H1 (cell line): Measurements from ENCODE around the gene NKPD1. TPM values are rescaled to one million over a fixed set of nuclear protein-coding genes. Genes with fewer than 3 reads are reported as not detected.

Source experiments
- CTCF ChIA-PET: fragments of 300-600 bp; sonication (Branson Sonifier 250); formaldehyde crosslinking; loops from one replicate; lab custom pipeline; 2021; ENCODE audit not compliant: partially characterized antibody; lab: Charles Lee
- POLR2A ChIA-PET: fragments of 300-600 bp; sonication (Branson Sonifier 250); formaldehyde crosslinking; loops from one replicate; lab custom pipeline; 2021; ENCODE audit warnings: inconsistent platforms; ENCODE audit not compliant: partially characterized antibody; lab: Charles Lee
- DNase-seq, 2 experiments: peaks; one replicate each; pipeline versions ENCODE4 v3.0.0 to v3.0.0-alpha.2; 2010 to 2022; ENCODE audit warnings: low spot score in 2 of 2, low read depth in 1 of 2, mixed read lengths in 1 of 2
- FAIRE-seq: peaks from 2 replicates; lab custom pipeline; 2011; peaks lifted over from hg19 to GRCh38; lab: Jason Lieb, UNC
- H2AFZ ChIP-seq: 2 replicates; pipeline ENCODE4 v1.8.1; 2012; ENCODE audit warnings: low read length, inconsistent platforms
- H2AK5ac ChIP-seq: 2 replicates; pipeline ENCODE4 v1.6.1; 2013; ENCODE audit warnings: low read depth, low read length
- H2BK120ac ChIP-seq: replicated peaks from 2 replicates; pipeline ENCODE3; 2013; ENCODE audit warnings: low read depth, low read length, inconsistent platforms
- H2BK12ac ChIP-seq: 2 replicates; pipeline ENCODE4 v1.6.1; 2013; ENCODE audit warnings: low read depth, low read length
- H2BK15ac ChIP-seq: 2 replicates; pipeline ENCODE4 v1.6.1; 2013; ENCODE audit warnings: low read length
- H2BK20ac ChIP-seq: 2 replicates; pipeline ENCODE4 v1.6.1; 2013; ENCODE audit warnings: low read length
- H2BK5ac ChIP-seq: 2 replicates; pipeline ENCODE4 v1.6.1; 2013; ENCODE audit warnings: low read depth, low read length
- H3K14ac ChIP-seq: 2 replicates; pipeline ENCODE4 v1.6.1; 2013; ENCODE audit warnings: inconsistent platforms; ENCODE audit not compliant: insufficient read length
- H3K18ac ChIP-seq: 2 replicates; pipeline ENCODE4 v1.6.1; 2013; ENCODE audit warnings: low read length; ENCODE audit errors: extremely low read depth
- H3K23ac ChIP-seq: 2 replicates; pipeline ENCODE4 v1.6.1; 2013; ENCODE audit warnings: inconsistent platforms; ENCODE audit not compliant: insufficient read length
- H3K23me2 ChIP-seq: 2 replicates; pipeline ENCODE4 v1.6.1; 2013; ENCODE audit warnings: low read depth, low read length
- H3K27ac ChIP-seq: 2 replicates; pipeline ENCODE4 v1.6.1; 2011; ENCODE audit warnings: low read depth, low read length, inconsistent platforms
- H3K27me3 ChIP-seq, 4 experiments: replicated peaks in 1 of 4; 1 replicate in 1 of 4; 2 replicates in 3 of 4; pipeline versions ENCODE4 v1.6.1 to v1.8.1; 2011 to 2013; ENCODE audit warnings: low read length in 3 of 4, mild to moderate bottlenecking in 3 of 4, inconsistent platforms in 2 of 4, mixed read lengths in 2 of 4, moderate library complexity in 1 of 4; ENCODE audit not compliant: control insufficient read depth in 3 of 4, insufficient read depth in 3 of 4; ENCODE audit errors: extremely low read depth in 1 of 4
- H3K36me3 ChIP-seq, 4 experiments: 2 replicates each; pipeline versions ENCODE4 v1.6.1 to v1.8.1; 2011 to 2013; ENCODE audit warnings: mild to moderate bottlenecking in 4 of 4, low read length in 3 of 4, moderate library complexity in 2 of 4, control low read depth in 1 of 4, inconsistent platforms in 1 of 4; ENCODE audit not compliant: insufficient read depth in 4 of 4, control insufficient read depth in 2 of 4
- H3K4ac ChIP-seq: replicated peaks from 2 replicates; pipeline ENCODE3; 2013; ENCODE audit warnings: low read length, low read depth, mixed read lengths, inconsistent platforms; ENCODE audit not compliant: insufficient read length
- H3K4me1 ChIP-seq, 4 experiments: replicated peaks in 1 of 4; 1 replicate in 1 of 4; 2 replicates in 3 of 4; pipeline versions ENCODE4 v1.6.1 to v1.8.1; 2011 to 2013; ENCODE audit warnings: low read length in 3 of 4, inconsistent platforms in 2 of 4, mixed read lengths in 1 of 4; ENCODE audit not compliant: insufficient read depth in 4 of 4, control insufficient read depth in 3 of 4
- H3K4me2 ChIP-seq, 2 experiments: 2 replicates each; pipeline versions ENCODE4 v1.6.1 to v1.8.1; 2011 to 2013; ENCODE audit warnings: low read depth in 2 of 2, low read length in 2 of 2, control low read depth in 1 of 2, inconsistent platforms in 1 of 2, mild to moderate bottlenecking in 1 of 2; ENCODE audit not compliant: insufficient read depth in 1 of 2
- H3K4me3 ChIP-seq, 4 experiments: fragments of 200-600, 300-600 bp in 1 of 4; sonication (generic), shearing (Covaris generic), sonication (Bioruptor Twin) in 1 of 4; 2 replicates each; pipeline versions ENCODE4 v1.5.1 to v1.8.1; 2011 to 2016; ENCODE audit warnings: low read length in 4 of 4, low read depth in 3 of 4, control low read depth in 2 of 4, inconsistent platforms in 2 of 4, mild to moderate bottlenecking in 2 of 4, mixed read lengths in 1 of 4, moderate library complexity in 1 of 4; ENCODE audit not compliant: insufficient read depth in 2 of 4; ENCODE audit errors: extremely low read depth in 1 of 4
- H3K56ac ChIP-seq: replicated peaks from 2 replicates; pipeline ENCODE3; 2013; ENCODE audit warnings: low read depth, mild to moderate bottlenecking, mixed read lengths, low read length, inconsistent platforms; ENCODE audit not compliant: insufficient read length
- H3K79me1 ChIP-seq: 2 replicates; pipeline ENCODE4 v1.6.1; 2013; ENCODE audit warnings: low read depth, low read length, control low read depth
- H3K79me2 ChIP-seq, 2 experiments: 2 replicates each; pipeline versions ENCODE4 v1.6.1 to v1.8.1; 2012 to 2013; ENCODE audit warnings: low read length in 2 of 2, mild to moderate bottlenecking in 2 of 2, inconsistent platforms in 1 of 2; ENCODE audit not compliant: insufficient read depth in 2 of 2, control insufficient read depth in 1 of 2
- H3K9ac ChIP-seq, 4 experiments: replicated peaks in 1 of 4; 1 replicate in 1 of 4; 2 replicates in 3 of 4; pipeline versions ENCODE4 v1.6.1 to v1.8.1; 2011 to 2013; ENCODE audit warnings: low read depth in 3 of 4, low read length in 3 of 4, control low read depth in 2 of 4, mild to moderate bottlenecking in 2 of 4, moderate library complexity in 2 of 4, inconsistent platforms in 1 of 4; ENCODE audit errors: extremely low read depth in 1 of 4
- H3K9me3 ChIP-seq, 2 experiments: 2 replicates each; pipeline versions ENCODE4 v1.6.1 to v1.8.1; 2012 to 2013; ENCODE audit warnings: mild to moderate bottlenecking in 2 of 2, moderate library complexity in 2 of 2, control low read depth in 1 of 2, inconsistent platforms in 1 of 2, low read depth in 1 of 2, low read length in 1 of 2, mixed read lengths in 1 of 2; ENCODE audit not compliant: insufficient read depth in 2 of 2
- H4K20me1 ChIP-seq, 2 experiments: replicated peaks in 1 of 2; 2 replicates each; pipeline versions ENCODE3 to v1.8.1; 2011 to 2013; ENCODE audit warnings: inconsistent platforms in 2 of 2, low read length in 2 of 2, mild to moderate bottlenecking in 1 of 2; ENCODE audit not compliant: insufficient read depth in 2 of 2, control insufficient read depth in 1 of 2
- H4K5ac ChIP-seq: 2 replicates; pipeline ENCODE4 v1.6.1; 2013; ENCODE audit warnings: low read length, low read depth, mixed read lengths, inconsistent platforms; ENCODE audit not compliant: insufficient read length
- H4K8ac ChIP-seq: 2 replicates; pipeline ENCODE4 v1.8.0; 2013; ENCODE audit warnings: mild to moderate bottlenecking, moderate library complexity, low read length, inconsistent platforms; ENCODE audit not compliant: insufficient read depth; ENCODE audit errors: extremely low read depth
- H4K91ac ChIP-seq: replicated peaks from 2 replicates; pipeline ENCODE3; 2013; ENCODE audit warnings: low read length, mixed read lengths, inconsistent platforms; ENCODE audit not compliant: insufficient read length
- CHD2 ChIP-seq: IDR thresholded peaks from 2 replicates; pipeline ENCODE4 v1.6.1; 2012; ENCODE audit warnings: low read length, improper control_type of control experiment
- MAFK ChIP-seq: IDR thresholded peaks from 2 replicates; pipeline ENCODE4 v1.6.1; 2012; ENCODE audit warnings: low read depth, mild to moderate bottlenecking, improper control_type of control experiment, low read length
- SP1 ChIP-seq: IDR thresholded peaks from 2 replicates; pipeline ENCODE4 v1.6.1; 2011; ENCODE audit warnings: low read depth, low read length
- WGBS, 2 experiments: shearing (Covaris generic) in 1 of 2; methylation state at CpG; one replicate each; pipeline versions ENCODE4 v1.1.6 to v1.1.7; 2013 to 2015; ENCODE audit warnings: low lambda C conversion rate in 2 of 2, mixed read lengths in 2 of 2, inconsistent platforms in 1 of 2, low coverage in 1 of 2, missing lambda C conversion rate in 1 of 2; ENCODE audit not compliant: insufficient replicate concordance in 2 of 2, insufficient coverage in 1 of 2, insufficient read length in 1 of 2; ENCODE audit errors: extremely low coverage in 1 of 2, missing lambda C conversion rate in 1 of 2; 5-methylcytosine and 5-hydroxymethylcytosine counted together
- polyA plus RNA-seq, 7 experiments: library from polyadenylated mRNA; depleted of rRNA in 3 of 7; stranded (reverse) in 5 of 7; unstranded in 2 of 7; fragments of >200 nt in 5 of 7; fragments of 200-250 nt in 2 of 7; gene quantifications; 1 replicate in 5 of 7; 2 replicates in 1 of 7; 4 replicates in 1 of 7; pipeline versions ENCODE4 v1.2.1 to v1.2.3, GENCODE V29; 2011 to 2013; ENCODE audit warnings: missing spikeins in 2 of 7, mixed read lengths in 2 of 7
- total RNA-seq: library from RNA; stranded (reverse); fragmentation: NEBNext Ultra II Directional; extraction: Animal tissue kit (Norgen Biotek cat#: 25700); gene quantifications from 2 replicates; pipeline ENCODE4 v1.2.1, GENCODE V29; 2021

The NKPD1 gene
- total and polyA plus RNA-seq, 2 of the 8 experiments (the other 6 are each of a cell fraction or from before 2014, with no cell fraction given): 0.30 to 0.39 TPM

- TF ChIP-seq MAFK (no peak), SP1 (no peak), CHD2 (no peak)
- POLR2A ChIA-PET: interaction anchor here (1.0 kb wide), 1 partner anchor 15 kb away, joined by 3 read pairs; no protein-coding TSS in a partner anchor
- 82% methylated on average over 12 of the region's 12 CpGs; no CpG with 5 or more reads in 1 of the 2 experiments for WGBS, 2 experiments
Observed at GRCh38 chr19:45205810-45206209, 45.0 kb upstream of the NKPD1 start.

More at GRCh38 chr19:45205810-45206209, 45.0 kb upstream of the NKPD1 start:
- Histone ChIP-seq H4K20me1 (no peaks in the 10 kb centered on the region), H2BK15ac (no peak overlapping the region), H3K14ac (no peak overlapping the region), H3K79me2 (no peaks in the 10 kb centered on the region), H3K79me1 (no peaks in the 10 kb centered on the region), H3K4me2 (no peak overlapping the region), H3K23me2 (no peaks in the 10 kb centered on the region), H3K36me3 (no peaks in the 10 kb centered on the region), H2BK12ac (no peak overlapping the region), H2BK120ac (no peak overlapping the region), H3K9ac (no peak overlapping the region), H3K23ac (no peak overlapping the region), H4K91ac (no peak overlapping the region), H3K4me1 (no peaks in the 10 kb centered on the region), H3K18ac (no peak overlapping the region), H4K5ac (no peak overlapping the region), H2AFZ (no peak overlapping the region), H3K27ac (no peak overlapping the region), H2BK5ac (no peak overlapping the region), H3K4ac (no peak overlapping the region), H3K27me3 (no peaks in the 10 kb centered on the region), H3K9me3 (no peaks in the 10 kb centered on the region), H3K56ac (no peak overlapping the region), H3K4me3 (no peak overlapping the region), H2BK20ac (no peak overlapping the region), H4K8ac (no peak overlapping the region), H2AK5ac (no peak overlapping the region)
- FAIRE-seq (no peak), DNase-seq (no peak)
- CTCF ChIA-PET: interaction anchor here (0.7 to 8.3 kb wide), 3 partner anchors 40 to 139 kb away, joined by 3 to 106 read pairs (median 3); partner anchors contain the start of genes EXOC3L2 and GEMIN7
